WTC11 (cell line): Measurements from ENCODE around the gene DRC3. TPM values are rescaled to one million over a fixed set of nuclear protein-coding genes. Genes with fewer than 3 reads are reported as not detected.
A peak's percentile ranks its signal among the peaks of the same experiment; 100 is the strongest.

ENCODE experiments used
- ATAC-seq: fragments of 200-7000 bp; cut with Tn5 transposase; 2 replicates; pipeline ENCODE4 v1.10.0; 2021; ENCODE audit warnings: mild to moderate bottlenecking, moderate library complexity
- CTCF ChIA-PET: fragments of 300-600 bp; sonication (Branson Sonifier 250); formaldehyde crosslinking; loops from one replicate; lab custom pipeline; 2021; ENCODE audit warnings: antibody characterized with exemption; lab: Charles Lee
- POLR2A ChIA-PET: fragments of 350-600 bp; sonication (Branson Sonifier 250); formaldehyde crosslinking; loops from one replicate; lab custom pipeline; 2021; ENCODE audit warnings: antibody characterized with exemption; lab: Charles Lee
- DNase-seq: peaks from one replicate; pipeline ENCODE4 v3.0.0; 2021; ENCODE audit warnings: low spot score
- H3K27ac Mint-ChIP-seq: 2 replicates; pipeline ENCODE4 v1.8.0; 2021; ENCODE audit warnings: mixed read lengths
- H3K27me3 Mint-ChIP-seq: 2 replicates; pipeline ENCODE4 v1.8.0; 2021; ENCODE audit warnings: low read depth, mild to moderate bottlenecking, moderate library complexity, mixed read lengths
- H3K36me3 Mint-ChIP-seq: 2 replicates; pipeline ENCODE4 v1.8.0; 2021; ENCODE audit warnings: mixed read lengths
- H3K4me1 Mint-ChIP-seq: 2 replicates; pipeline ENCODE4 v1.8.0; 2022; ENCODE audit warnings: mixed read lengths
- H3K4me3 Mint-ChIP-seq: 2 replicates; pipeline ENCODE4 v1.8.0; 2021; ENCODE audit warnings: mild to moderate bottlenecking, moderate library complexity, mixed read lengths
- H3K9me3 Mint-ChIP-seq: 2 replicates; pipeline ENCODE4 v1.8.0; 2021; ENCODE audit warnings: mixed read lengths
- CREM ChIP-seq: sonication (generic); formaldehyde crosslinking; IDR thresholded peaks from 2 replicates; pipeline ENCODE4 v1.8.1; 2022; ENCODE audit warnings: mild to moderate bottlenecking, missing genetic modification reagents, moderate library complexity
- CTCF ChIP-seq: fragments of 200-600 bp; IDR thresholded peaks from 2 replicates; pipeline ENCODE4 v1.8.0; 2022; ENCODE audit warnings: antibody characterized with exemption
- E2F4 ChIP-seq: sonication (generic); formaldehyde crosslinking; IDR thresholded peaks from 2 replicates; pipeline ENCODE4 v1.8.1; 2022; ENCODE audit warnings: low read depth, mild to moderate bottlenecking, moderate library complexity, missing genetic modification reagents, borderline replicate concordance
- ESRRA ChIP-seq: sonication (generic); formaldehyde crosslinking; IDR thresholded peaks from 2 replicates; pipeline ENCODE4 v1.8.1; 2022; ENCODE audit warnings: mild to moderate bottlenecking, missing genetic modification reagents, borderline replicate concordance
- HMGA2 ChIP-seq: fragments of 250-450 bp; sonication (Bioruptor Pico); IDR thresholded peaks from 2 replicates; pipeline ENCODE4 v1.4.0; 2021; ENCODE audit warnings: mild to moderate bottlenecking, moderate library complexity
- IRF2 ChIP-seq: sonication (generic); formaldehyde crosslinking; IDR thresholded peaks from 2 replicates; pipeline ENCODE4 v1.8.0; 2022; ENCODE audit warnings: low read depth, missing genetic modification reagents, borderline replicate concordance
- NFATC4 ChIP-seq: fragments of 250-450 bp; sonication (Bioruptor Pico); IDR thresholded peaks from 2 replicates; pipeline ENCODE4 v1.9.0; 2021; ENCODE audit warnings: mild to moderate bottlenecking
- NR3C1 ChIP-seq: sonication (generic); formaldehyde crosslinking; conservative IDR thresholded peaks from 2 replicates; pipeline ENCODE4 v1.8.1; 2023; ENCODE audit warnings: low read depth, mild to moderate bottlenecking, missing genetic modification reagents
- TEAD1 ChIP-seq: sonication (generic); formaldehyde crosslinking; IDR thresholded peaks from 2 replicates; pipeline ENCODE4 v1.8.0; 2022; ENCODE audit warnings: mild to moderate bottlenecking, missing genetic modification reagents
- TP53 ChIP-seq: sonication (generic); formaldehyde crosslinking; IDR thresholded peaks from 2 replicates; pipeline ENCODE4 v1.8.1; 2023; ENCODE audit warnings: mild to moderate bottlenecking, missing genetic modification reagents
- ZNF416 ChIP-seq: fragments of 250-450 bp; sonication (Bioruptor Pico); IDR thresholded peaks from 2 replicates; pipeline ENCODE4 v1.9.0; 2021; ENCODE audit warnings: mild to moderate bottlenecking, inconsistent platforms
- ZNF423 ChIP-seq: fragments of 250-450 bp; sonication (Bioruptor Pico); IDR thresholded peaks from 2 replicates; pipeline ENCODE4 v2.1.2; 2022; ENCODE audit warnings: mild to moderate bottlenecking, moderate library complexity
- total RNA-seq: library from RNA; stranded (reverse); gene quantifications from 3 replicates; pipeline ENCODE4 v1.2.3, GENCODE V29; 2021
- TF ChIP-seq, protein P1 (sequence below): sonication (generic); formaldehyde crosslinking; IDR thresholded peaks from 2 replicates; pipeline ENCODE4 v1.8.0; 2022; ENCODE audit warnings: mild to moderate bottlenecking, missing genetic modification reagents
- TF ChIP-seq, protein P2 (sequence below): sonication (generic); formaldehyde crosslinking; IDR thresholded peaks from 2 replicates; pipeline ENCODE4 v1.8.1; 2022; ENCODE audit warnings: missing genetic modification reagents, borderline replicate concordance
- TF ChIP-seq, protein P3 (sequence below): sonication (generic); formaldehyde crosslinking; IDR thresholded peaks from 2 replicates; pipeline ENCODE4 v1.8.1; 2022; ENCODE audit warnings: mild to moderate bottlenecking, moderate library complexity, missing genetic modification reagents
- TF ChIP-seq, protein P4 (sequence below): fragments of 250-450 bp; sonication (Bioruptor Pico); IDR thresholded peaks from 2 replicates; pipeline ENCODE4 v1.9.0; 2021; ENCODE audit warnings: mild to moderate bottlenecking

Gene DRC3
- total RNA-seq, 1 experiment from 2014 or later: 0.42 TPM

- Mint-ChIP-seq H3K27ac (0 out of 2 replicates have a peak overlapping the region, but pooled peaks have one; percentile 63), H3K4me1 (peaks cover 4% of the 10 kb centered on the region; the same call in 1 of the 2 replicates), H3K4me3 (no peak overlapping the region), H3K9me3 (no peaks in the 10 kb centered on the region), H3K36me3 (no peaks in the 10 kb centered on the region), H3K27me3 (no peaks in the 10 kb centered on the region)
- CTCF ChIA-PET: interaction anchor here (0.7 to 4.7 kb wide), 12 partner anchors 10 to 117 kb away, joined by 3 to 50 read pairs (median 4); partner anchors contain the start of genes ATPAF2, DRC3, GID4 and TOM1L2
- TF ChIP-seq CTCF (0 out of 2 replicates have a peak, but pooled peaks have one; percentile 30), E2F4 (CRISPR knock-in tag) (no peak)
- TF ChIP-seq, protein P1, sequence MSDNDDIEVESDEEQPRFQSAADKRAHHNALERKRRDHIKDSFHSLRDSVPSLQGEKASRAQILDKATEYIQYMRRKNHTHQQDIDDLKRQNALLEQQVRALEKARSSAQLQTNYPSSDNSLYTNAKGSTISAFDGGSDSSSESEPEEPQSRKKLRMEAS: no peak
- peak; percentile 47 for DNase-seq
- peak; percentile 84 for ATAC-seq
- POLR2A ChIA-PET: no interaction called here
Measured at GRCh38 chr17:18004884-18005305, 32.2 kb downstream of the DRC3 start.

DNA sequence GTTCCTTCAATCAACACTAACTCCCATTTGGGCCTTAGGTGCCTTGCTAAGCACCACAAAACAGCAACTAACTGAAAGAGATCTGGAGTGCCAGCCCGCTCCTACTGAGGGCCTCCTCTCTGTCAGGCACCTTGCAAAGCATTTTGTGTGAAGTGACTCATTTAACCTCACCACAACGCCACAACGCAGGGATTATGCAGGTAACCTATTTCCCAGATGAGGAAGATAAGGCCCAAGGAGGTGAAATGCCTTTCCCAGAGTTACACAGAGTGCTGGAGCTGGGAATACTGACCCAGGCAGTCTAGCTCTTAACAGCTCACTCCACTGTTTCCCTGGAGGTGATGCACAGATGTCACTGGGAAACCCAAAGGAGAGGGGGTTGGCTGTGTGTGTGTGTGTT, 32.8 kb downstream of the DRC3 start:
- Mint-ChIP-seq H3K4me1 (peaks cover 4% of the 10 kb centered on the region; the same call in 1 of the 2 replicates), H3K9me3 (no peaks in the 10 kb centered on the region), H3K4me3 (no peak overlapping the region), H3K27me3 (no peaks in the 10 kb centered on the region), H3K27ac (0 out of 2 replicates have a peak overlapping the region, but pooled peaks have one; percentile 63)
- DNase-seq: no peak
- no peak for TF ChIP-seq ZNF416 (CRISPR knock-in tag)
- TF ChIP-seq, protein P2, sequence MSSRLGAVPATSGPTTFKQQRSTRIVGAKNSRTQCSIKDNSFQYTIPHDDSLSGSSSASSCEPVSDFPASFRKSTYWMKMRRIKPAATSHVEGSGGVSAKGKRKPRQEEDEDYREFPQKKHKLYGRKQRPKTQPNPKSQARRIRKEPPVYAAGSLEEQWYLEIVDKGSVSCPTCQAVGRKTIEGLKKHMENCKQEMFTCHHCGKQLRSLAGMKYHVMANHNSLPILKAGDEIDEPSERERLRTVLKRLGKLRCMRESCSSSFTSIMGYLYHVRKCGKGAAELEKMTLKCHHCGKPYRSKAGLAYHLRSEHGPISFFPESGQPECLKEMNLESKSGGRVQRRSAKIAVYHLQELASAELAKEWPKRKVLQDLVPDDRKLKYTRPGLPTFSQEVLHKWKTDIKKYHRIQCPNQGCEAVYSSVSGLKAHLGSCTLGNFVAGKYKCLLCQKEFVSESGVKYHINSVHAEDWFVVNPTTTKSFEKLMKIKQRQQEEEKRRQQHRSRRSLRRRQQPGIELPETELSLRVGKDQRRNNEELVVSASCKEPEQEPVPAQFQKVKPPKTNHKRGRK (CRISPR knock-in tag): no peak
- TF ChIP-seq, all 79 proteins: peak for 0
- no peaks in the 10 kb centered on the region for H3K36me3 Mint-ChIP-seq
- POLR2A ChIA-PET: no interaction called here
- CTCF ChIA-PET: interaction anchor here (0.5 to 4.7 kb wide), 10 partner anchors 10 to 117 kb away, joined by 3 to 50 read pairs (median 4); partner anchors contain the start of genes ATPAF2, DRC3, GID4 and TOM1L2
- ATAC-seq: no peak

GRCh38 chr17:18006495-18007239, 34.0 kb downstream of the DRC3 start:
- Mint-ChIP-seq H3K4me3 (no peak overlapping the region; the same call in none of the 2 replicates), H3K27me3 (no peaks in the 10 kb centered on the region), H3K27ac (peak overlapping the region; percentile 73; the same call in 1 of the 2 replicates), H3K36me3 (no peaks in the 10 kb centered on the region), H3K4me1 (peaks cover 4% of the 10 kb centered on the region; the same call in 1 of the 2 replicates), H3K9me3 (no peaks in the 10 kb centered on the region)
- ATAC-seq: peak; percentile 60
- ChIA-PET POLR2A (no interaction called here), CTCF (interaction anchor here (1.1 to 4.7 kb wide), 7 partner anchors 11 to 194 kb away, joined by 3 to 50 read pairs (median 7); no protein-coding TSS in a partner anchor)
- no peak for TF ChIP-seq ZNF423 (CRISPR knock-in tag)
- TF ChIP-seq NFATC4: no peak
- no peak for TF ChIP-seq HMGA2 (CRISPR knock-in tag)
- TF ChIP-seq TEAD1 (CRISPR knock-in tag): no peak
- TF ChIP-seq ESRRA: no peak
- TF ChIP-seq CREM: no peak
- no peak for TF ChIP-seq IRF2 (CRISPR knock-in tag)
- TF ChIP-seq NR3C1 (CRISPR knock-in tag): no peak
- TF ChIP-seq TP53 (CRISPR knock-in tag): no peak
- TF ChIP-seq, protein P3, sequence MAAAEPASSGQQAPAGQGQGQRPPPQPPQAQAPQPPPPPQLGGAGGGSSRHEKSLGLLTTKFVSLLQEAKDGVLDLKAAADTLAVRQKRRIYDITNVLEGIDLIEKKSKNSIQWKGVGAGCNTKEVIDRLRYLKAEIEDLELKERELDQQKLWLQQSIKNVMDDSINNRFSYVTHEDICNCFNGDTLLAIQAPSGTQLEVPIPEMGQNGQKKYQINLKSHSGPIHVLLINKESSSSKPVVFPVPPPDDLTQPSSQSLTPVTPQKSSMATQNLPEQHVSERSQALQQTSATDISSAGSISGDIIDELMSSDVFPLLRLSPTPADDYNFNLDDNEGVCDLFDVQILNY (CRISPR knock-in tag): no peak
- TF ChIP-seq, protein P4, sequence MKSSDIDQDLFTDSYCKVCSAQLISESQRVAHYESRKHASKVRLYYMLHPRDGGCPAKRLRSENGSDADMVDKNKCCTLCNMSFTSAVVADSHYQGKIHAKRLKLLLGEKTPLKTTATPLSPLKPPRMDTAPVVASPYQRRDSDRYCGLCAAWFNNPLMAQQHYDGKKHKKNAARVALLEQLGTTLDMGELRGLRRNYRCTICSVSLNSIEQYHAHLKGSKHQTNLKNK (CRISPR knock-in tag): no peak
- peak; percentile 32 for DNase-seq
